Uterus (tissue), 4 donors: Measurements from ENCODE around the gene RBFOX1. TPM values are rescaled to one million over a fixed set of nuclear protein-coding genes. Genes with fewer than 3 reads are reported as not detected.

ENCODE experiments used
- DNase-seq, 2 donors: peaks; one replicate each; pipeline ENCODE4 v3.0.0-alpha.2; 2019 to 2020
- H3K27ac ChIP-seq, 2 donors: fragments of 200-600 bp; sonication (generic); 1 replicate in 1 of 2; 2 replicates in 1 of 2; pipeline ENCODE4 v1.5.1; 2016 to 2018
- H3K27me3 ChIP-seq, 2 donors: fragments of 200-600 bp; sonication (generic); one replicate each; pipeline ENCODE4 v1.5.1; 2018 to 2019; ENCODE audit warnings: control low read depth in 1 of 2
- H3K36me3 ChIP-seq, 2 donors: fragments of 200-600 bp; sonication (generic); one replicate each; pipeline ENCODE4 v1.5.1; 2019; ENCODE audit warnings: control low read depth in 1 of 2
- H3K4me1 ChIP-seq, 2 donors: fragments of 200-600 bp; sonication (generic); one replicate each; pipeline ENCODE4 v1.5.1; 2018 to 2019; ENCODE audit warnings: control low read depth in 1 of 2
- H3K4me3 ChIP-seq, 2 donors: fragments of 200-600 bp; sonication (generic); 1 replicate in 1 of 2; 2 replicates in 1 of 2; pipeline ENCODE4 v1.5.1; 2018 to 2019; ENCODE audit warnings: mild to moderate bottlenecking in 1 of 2
- H3K9me3 ChIP-seq, 2 donors: fragments of 200-600 bp; sonication (generic); one replicate each; pipeline ENCODE4 v1.5.1; 2019; ENCODE audit warnings: control low read depth in 1 of 2
- POLR2A ChIP-seq, 2 donors: fragments of 450-650 bp; IDR thresholded peaks; one replicate each; pipeline ENCODE4 v1.6.1; 2016; ENCODE audit warnings: antibody characterized with exemption in 2 of 2, mild to moderate bottlenecking in 1 of 2, moderate library complexity in 1 of 2
- intact Hi-C: fragments of 100-400 bp; cut with DNase I; formaldehyde crosslinking; loops from one replicate; pipeline ENCODE4 v1.15.1; 2023; ENCODE audit warnings: low total_unique reads
- total RNA-seq, 4 donors: library from RNA; depleted of rRNA in 3 of 4; stranded (reverse); fragments of >200 nt in 3 of 4; gene quantifications; one replicate each; pipeline versions ENCODE4 v1.1.0 to v1.2.4, GENCODE V29; 2014 to 2023
- TF ChIP-seq, protein P1 (sequence below), 4 experiments: fragments of 200-600 bp in 2 of 4; fragments of 450-650 bp in 2 of 4; sonication (generic) in 2 of 4; IDR thresholded peaks; one replicate each; pipeline ENCODE4 v1.5.1; 2016 to 2019; ENCODE audit warnings: antibody characterized with exemption in 4 of 4, mild to moderate bottlenecking in 2 of 4, moderate library complexity in 1 of 4
- donor health status: DM: yes; HTN: yes; CAD: no.

RBFOX1 gene
- total RNA-seq, 4 donors from 2014 or later = 0.55 TPM; not detected in 3

DNA sequence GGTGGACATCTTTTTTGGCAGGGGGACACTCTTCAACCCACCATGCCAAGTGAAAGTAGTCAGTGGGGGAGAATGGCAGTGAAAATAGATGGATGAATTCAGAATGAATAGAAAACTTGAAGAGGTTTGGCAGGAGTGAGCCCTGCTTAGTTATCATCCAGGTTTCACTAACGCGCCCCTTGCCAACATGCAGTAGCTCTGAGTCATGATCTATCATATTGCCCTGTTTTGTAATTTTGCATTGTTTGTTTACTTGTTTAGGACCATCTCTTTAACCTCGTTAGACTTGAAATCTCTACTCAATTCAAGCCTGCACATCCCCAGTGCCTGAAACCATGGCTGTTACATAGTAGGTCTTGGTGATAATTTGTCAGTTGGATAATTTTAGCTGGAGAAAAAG, 116.7 kb downstream of the RBFOX1 start:
- intact Hi-C loops = no loop called here
- Histone ChIP-seq H3K27ac (no peak overlapping the region), H3K27me3 (no peaks in the 10 kb centered on the region), H3K4me1 (no peaks in the 10 kb centered on the region), H3K36me3 (no peaks in the 10 kb centered on the region), H3K4me3 (no peak overlapping the region), H3K9me3 (no peaks in the 10 kb centered on the region)
- TF ChIP-seq POLR2A (IDR thresholded peaks at IDR 0.05) = no peak
- TF ChIP-seq, protein P1, sequence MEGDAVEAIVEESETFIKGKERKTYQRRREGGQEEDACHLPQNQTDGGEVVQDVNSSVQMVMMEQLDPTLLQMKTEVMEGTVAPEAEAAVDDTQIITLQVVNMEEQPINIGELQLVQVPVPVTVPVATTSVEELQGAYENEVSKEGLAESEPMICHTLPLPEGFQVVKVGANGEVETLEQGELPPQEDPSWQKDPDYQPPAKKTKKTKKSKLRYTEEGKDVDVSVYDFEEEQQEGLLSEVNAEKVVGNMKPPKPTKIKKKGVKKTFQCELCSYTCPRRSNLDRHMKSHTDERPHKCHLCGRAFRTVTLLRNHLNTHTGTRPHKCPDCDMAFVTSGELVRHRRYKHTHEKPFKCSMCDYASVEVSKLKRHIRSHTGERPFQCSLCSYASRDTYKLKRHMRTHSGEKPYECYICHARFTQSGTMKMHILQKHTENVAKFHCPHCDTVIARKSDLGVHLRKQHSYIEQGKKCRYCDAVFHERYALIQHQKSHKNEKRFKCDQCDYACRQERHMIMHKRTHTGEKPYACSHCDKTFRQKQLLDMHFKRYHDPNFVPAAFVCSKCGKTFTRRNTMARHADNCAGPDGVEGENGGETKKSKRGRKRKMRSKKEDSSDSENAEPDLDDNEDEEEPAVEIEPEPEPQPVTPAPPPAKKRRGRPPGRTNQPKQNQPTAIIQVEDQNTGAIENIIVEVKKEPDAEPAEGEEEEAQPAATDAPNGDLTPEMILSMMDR (IDR thresholded peaks at IDR 0.05) = no peak
- DNase-seq = no peak

DNA sequence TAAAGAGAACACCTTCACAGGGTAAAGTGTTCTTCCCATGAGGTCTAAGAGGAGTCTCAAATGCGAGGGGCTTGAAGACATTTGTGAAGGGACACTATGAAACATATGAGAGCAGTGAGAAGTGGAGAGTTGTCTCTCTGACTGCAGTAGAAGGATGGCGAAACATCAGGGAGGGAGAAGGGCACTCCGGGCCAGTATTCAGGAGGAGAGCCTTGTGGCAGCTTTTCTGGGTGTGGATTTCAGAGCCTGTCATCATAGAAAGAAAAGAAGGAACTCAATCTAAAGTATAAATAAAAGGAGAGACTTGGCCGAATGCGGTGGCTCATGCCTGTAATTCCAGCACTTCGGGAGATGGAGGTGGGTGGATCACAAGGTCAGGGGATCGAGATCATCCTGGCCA, 117.2 kb downstream of the RBFOX1 start:
- Histone ChIP-seq H3K4me1 (no peaks in the 10 kb centered on the region), H3K9me3 (no peaks in the 10 kb centered on the region), H3K27me3 (no peaks in the 10 kb centered on the region), H3K27ac (no peak overlapping the region), H3K4me3 (no peak overlapping the region), H3K36me3 (no peaks in the 10 kb centered on the region)
- TF ChIP-seq, protein P1 (IDR thresholded peaks at IDR 0.05) = no peak
- no peak for TF ChIP-seq POLR2A (IDR thresholded peaks at IDR 0.05)
- no peak for DNase-seq
- intact Hi-C loops = no loop called here

DNA sequence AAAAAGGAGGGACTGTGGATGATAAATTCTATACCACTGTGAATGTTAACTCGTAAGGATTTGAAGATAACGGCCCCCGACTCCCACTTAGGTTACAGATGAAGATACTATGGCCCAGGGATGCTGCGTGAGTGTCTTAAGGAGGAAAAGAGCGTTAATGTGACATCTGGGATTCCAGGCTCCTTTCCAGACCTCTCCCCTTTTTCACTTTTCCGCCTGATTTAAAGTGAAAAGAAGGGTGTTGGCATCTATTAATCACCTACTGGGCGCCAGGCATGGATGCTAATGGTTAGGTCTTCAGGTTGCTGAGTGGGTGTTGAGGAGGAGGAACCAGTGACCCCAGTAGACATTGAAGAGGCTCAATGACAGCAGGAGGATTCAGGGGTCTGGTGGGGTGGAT, 117.8 kb downstream of the RBFOX1 start:
- intact Hi-C loops = no loop called here

GRCh38 chr16:7452090-7452489, 119.4 kb downstream of the RBFOX1 start:
- Histone ChIP-seq H3K27me3 (no peaks in the 10 kb centered on the region), H3K4me1 (no peaks in the 10 kb centered on the region), H3K9me3 (no peaks in the 10 kb centered on the region), H3K27ac (no peak overlapping the region), H3K4me3 (no peak overlapping the region), H3K36me3 (no peaks in the 10 kb centered on the region)
- intact Hi-C loops = no loop called here
- TF ChIP-seq, protein P1 (IDR thresholded peaks at IDR 0.05) = no peak
- no peak for TF ChIP-seq POLR2A (IDR thresholded peaks at IDR 0.05)
- no peak for DNase-seq

More for the DNA sequence above, 117.8 kb downstream of the RBFOX1 start:
- TF ChIP-seq POLR2A (IDR thresholded peaks at IDR 0.05) = no peak
- TF ChIP-seq, protein P1 (IDR thresholded peaks at IDR 0.05) = no peak
- no peak overlapping the region for H3K4me3 ChIP-seq
- H3K4me1 ChIP-seq = no peaks in the 10 kb centered on the region
- no peaks in the 10 kb centered on the region for H3K36me3 ChIP-seq
- H3K9me3 ChIP-seq = no peaks in the 10 kb centered on the region
- no peak for DNase-seq
- H3K27ac ChIP-seq = no peak overlapping the region
- H3K27me3 ChIP-seq = no peaks in the 10 kb centered on the region

- TF ChIP-seq, protein P1 (IDR thresholded peaks at IDR 0.05) = no peak
- no peak for TF ChIP-seq POLR2A (IDR thresholded peaks at IDR 0.05)
- no peak overlapping the region for H3K27ac ChIP-seq
- H3K36me3 ChIP-seq = no peaks in the 10 kb centered on the region
- H3K27me3 ChIP-seq = no peaks in the 10 kb centered on the region
- intact Hi-C loops = no loop called here
- H3K4me1 ChIP-seq = no peaks in the 10 kb centered on the region
- H3K9me3 ChIP-seq = no peaks in the 10 kb centered on the region
- no peak for DNase-seq
- no peak overlapping the region for H3K4me3 ChIP-seq
Measured at GRCh38 chr16:7456211-7456610, 123.6 kb downstream of the RBFOX1 start.
